Psoas muscle (tissue), 8 donors: Measurements from ENCODE around the gene KRT86. TPM values are rescaled to one million over a fixed set of nuclear protein-coding genes. Genes with fewer than 3 reads are reported as not detected.
"Not testable (repeated sequence)": the region's sequence is repeated elsewhere in the genome, so short reads cannot be mapped to it uniquely, and the experiment has no call there.

Experiments
- ATAC-seq, 4 donors: fragments of 200-7000 bp; cut with Tn5 transposase; one replicate each; pipeline ENCODE4 v1.9.1; 2020; ENCODE audit warnings: moderate library complexity in 3 of 4, mild to moderate bottlenecking in 2 of 4
- DNase-seq, 2 donors: peaks; one replicate each; pipeline ENCODE4 v3.0.0-alpha.2; 2020
- H3K27ac ChIP-seq: fragments of 200-600 bp; one replicate; pipeline ENCODE4 v1.8.0; 2022
- H3K27me3 ChIP-seq, 3 donors: fragments of 200-600 bp in 1 of 3; one replicate each; pipeline versions ENCODE4 v1.6.1 to v1.8.0; 2013 to 2022; ENCODE audit warnings: low read length in 2 of 3, mild to moderate bottlenecking in 2 of 3, moderate library complexity in 1 of 3; ENCODE audit not compliant: insufficient read depth in 3 of 3
- H3K36me3 ChIP-seq, 2 donors: fragments of 200-600 bp in 1 of 2; one replicate each; pipeline versions ENCODE4 v1.6.1 to v1.8.0; 2013 to 2022; ENCODE audit warnings: low read depth in 1 of 2, mild to moderate bottlenecking in 1 of 2, moderate library complexity in 1 of 2; ENCODE audit not compliant: insufficient read depth in 1 of 2
- H3K4me1 ChIP-seq: fragments of 200-600 bp; one replicate; pipeline ENCODE4 v1.8.0; 2022
- H3K4me3 ChIP-seq: fragments of 200-600 bp; one replicate; pipeline ENCODE4 v1.8.0; 2022; ENCODE audit warnings: mild to moderate bottlenecking
- H3K9me3 ChIP-seq: fragments of 200-600 bp; one replicate; pipeline ENCODE4 v1.8.0; 2022
- WGBS, 3 donors: extraction: QIAGEN DNeasy Blood & Tissue Kit; methylation state at CpG; one replicate each; pipeline versions ENCODE4 v1.1.6 to v1.1.7; 2013; 5-methylcytosine and 5-hydroxymethylcytosine counted together
- intact Hi-C, 2 donors: fragments of 100-400 bp; cut with DNase I; formaldehyde crosslinking; loops; one replicate each; pipeline versions ENCODE4 v1.11.0 to v1.14.2; 2022
- polyA plus RNA-seq, 3 donors: library from polyadenylated mRNA; stranded (reverse); fragments of 200-250 nt; gene quantifications; one replicate each; pipeline ENCODE4 v1.2.3, GENCODE V29; 2013
- total RNA-seq, 4 donors: library from RNA; stranded (reverse); fragmentation: NEBNext Ultra II Directional in 2 of 4; extraction: Animal tissue kit (Norgen Biotek cat#: 25700) in 2 of 4; gene quantifications; one replicate each; pipeline versions ENCODE4 v1.2.1 to v1.2.4, GENCODE V29; 2021 to 2023
- TF ChIP-seq, protein P1 (sequence below): fragments of 200-600 bp; IDR thresholded peaks from one replicate; pipeline ENCODE4 v1.8.0; 2022; ENCODE audit warnings: antibody characterized with exemption
- donor health status: healthy with polysubstance abuse.
- donor health status: DM: no; HTN: no; CAD: no; lungs with moderate emphysema.
- donor health status: Bipolar disorder and iron deficiency.
- donor health status: healthy.
- donor health status: DM: yes; HTN: yes; CAD: no.
- donor health status: DM: no; HTN: no; CAD: no.
- donor health status: DM: no; HTN: no; CAD: no.
- donor health status: DM: yes; HTN: yes; CAD: no.

KRT86 gene
- total and polyA plus RNA-seq, 7 donors: 0.01 to 0.77 (median 0.05) TPM; not detected in 4

- ATAC-seq (no peak), DNase-seq (peak in 1 of 2 donors; percentile 3)
- 80 to 89% (median 84%) methylated on average over 9 of the region's 9 CpGs for WGBS, 3 donors
- Histone ChIP-seq H3K27ac (no peak overlapping the region), H3K9me3 (no peaks in the 10 kb centered on the region), H3K36me3 (no peaks in the 10 kb centered on the region), H3K4me3 (no peak overlapping the region), H3K27me3 (peaks cover 0 to 12% (median 0%) of the 10 kb centered on the region in 3 donors), H3K4me1 (peaks cover 29% of the 10 kb centered on the region)
- TF ChIP-seq, protein P1, sequence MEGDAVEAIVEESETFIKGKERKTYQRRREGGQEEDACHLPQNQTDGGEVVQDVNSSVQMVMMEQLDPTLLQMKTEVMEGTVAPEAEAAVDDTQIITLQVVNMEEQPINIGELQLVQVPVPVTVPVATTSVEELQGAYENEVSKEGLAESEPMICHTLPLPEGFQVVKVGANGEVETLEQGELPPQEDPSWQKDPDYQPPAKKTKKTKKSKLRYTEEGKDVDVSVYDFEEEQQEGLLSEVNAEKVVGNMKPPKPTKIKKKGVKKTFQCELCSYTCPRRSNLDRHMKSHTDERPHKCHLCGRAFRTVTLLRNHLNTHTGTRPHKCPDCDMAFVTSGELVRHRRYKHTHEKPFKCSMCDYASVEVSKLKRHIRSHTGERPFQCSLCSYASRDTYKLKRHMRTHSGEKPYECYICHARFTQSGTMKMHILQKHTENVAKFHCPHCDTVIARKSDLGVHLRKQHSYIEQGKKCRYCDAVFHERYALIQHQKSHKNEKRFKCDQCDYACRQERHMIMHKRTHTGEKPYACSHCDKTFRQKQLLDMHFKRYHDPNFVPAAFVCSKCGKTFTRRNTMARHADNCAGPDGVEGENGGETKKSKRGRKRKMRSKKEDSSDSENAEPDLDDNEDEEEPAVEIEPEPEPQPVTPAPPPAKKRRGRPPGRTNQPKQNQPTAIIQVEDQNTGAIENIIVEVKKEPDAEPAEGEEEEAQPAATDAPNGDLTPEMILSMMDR: no peak
- intact Hi-C loops: no loop called here
Observed at GRCh38 chr12:52251367-52252051, 22.9 kb upstream of the KRT86 start.

DNA sequence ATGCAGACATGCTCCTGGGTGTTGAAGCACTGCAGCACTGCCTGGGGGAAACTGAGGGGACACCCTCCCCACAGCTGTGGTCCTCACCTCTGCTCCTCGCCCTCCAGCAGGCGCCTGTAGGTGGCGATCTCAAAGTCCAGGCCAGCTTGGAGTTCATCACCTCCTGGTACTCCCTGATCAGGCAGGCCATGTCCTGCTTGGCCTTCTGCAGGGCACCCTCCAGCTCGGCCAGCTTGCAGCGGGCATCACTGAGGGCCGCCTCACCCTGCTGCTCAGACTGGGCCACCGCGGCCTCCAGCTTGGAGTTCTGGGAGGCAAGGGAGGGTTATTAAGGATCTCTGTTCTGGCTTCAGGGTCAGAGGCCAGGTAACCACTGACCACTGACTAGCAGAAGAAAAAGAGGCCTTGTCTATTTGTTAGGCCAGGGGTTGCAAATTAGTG, 22.2 kb upstream of the KRT86 start:
- DNase-seq, intact Hi-C loops, H3K36me3 ChIP-seq, H3K4me3 ChIP-seq, H3K9me3 ChIP-seq, ATAC-seq, H3K27ac ChIP-seq: not testable (repeated sequence)
- Histone ChIP-seq H3K27me3 (peaks cover 0 to 18% (median 3%) of the 10 kb centered on the region in 3 donors), H3K4me1 (peaks cover 22% of the 10 kb centered on the region)
- WGBS, 3 donors: 88 to 95% (median 90%) methylated on average over 7 to 8 of the region's 8 CpGs

DNA sequence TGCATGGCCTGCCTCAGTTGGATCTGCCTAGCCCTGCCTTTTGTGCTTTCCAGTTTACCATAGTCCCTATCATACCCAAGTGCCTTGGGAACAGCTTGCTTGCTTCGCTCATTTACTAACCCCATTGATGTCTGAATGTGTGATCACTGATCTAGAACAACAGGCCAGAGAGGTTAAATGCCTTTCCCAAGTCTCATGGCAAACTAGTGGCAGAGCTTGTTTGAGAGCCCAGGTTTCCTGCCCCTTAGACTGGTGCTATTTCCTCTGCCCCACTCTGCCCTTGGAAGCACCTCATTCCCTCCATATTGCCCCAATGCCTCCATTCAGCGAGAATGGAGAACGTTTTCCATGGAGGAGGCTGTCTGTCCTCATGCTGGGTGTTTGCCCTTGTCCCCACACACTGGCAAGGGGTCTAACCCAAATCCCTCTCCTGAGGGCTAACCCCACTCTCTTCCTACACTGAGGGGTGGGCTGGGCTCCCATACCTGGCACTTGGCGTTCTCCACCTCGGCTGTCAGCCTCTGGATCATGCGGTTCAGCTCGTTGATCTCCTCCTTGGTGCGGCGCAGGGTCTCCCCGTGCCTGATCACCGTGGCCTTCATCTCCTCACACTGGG, 21.6 kb upstream of the KRT86 start:
- DNase-seq: no peak
- no peak overlapping the region for H3K4me3 ChIP-seq
- intact Hi-C loops: no loop called here
- TF ChIP-seq, protein P1: no peak
- peaks cover 0 to 25% (median 6%) of the 10 kb centered on the region in 3 donors for H3K27me3 ChIP-seq
- WGBS, 3 donors: 96 to 97% (median 96%) methylated on average over 11 of the region's 11 CpGs
- H3K27ac ChIP-seq: no peak overlapping the region
- no peak for ATAC-seq
- no peaks in the 10 kb centered on the region for H3K9me3 ChIP-seq
- no peaks in the 10 kb centered on the region for H3K36me3 ChIP-seq
- peaks cover 16% of the 10 kb centered on the region for H3K4me1 ChIP-seq

- intact Hi-C loops: no loop called here
- Histone ChIP-seq H3K36me3 (no peaks in the 10 kb centered on the region), H3K4me3 (no peak overlapping the region), H3K4me1 (peaks cover 10% of the 10 kb centered on the region), H3K27ac (no peak overlapping the region), H3K9me3 (no peaks in the 10 kb centered on the region), H3K27me3 (peaks cover 0 to 32% (median 6%) of the 10 kb centered on the region in 3 donors)
- DNase-seq (peak in 1 of 2 donors; percentile 8), ATAC-seq (no peak)
- WGBS, 3 donors: 91 to 99% (median 96%) methylated on average over 14 of the region's 14 CpGs
- TF ChIP-seq, protein P1: no peak
Observed at GRCh38 chr12:52253391-52254179, 20.9 kb upstream of the KRT86 start.
